ENCODE data around the gene HCK. TPM values are rescaled to one million over a fixed set of nuclear protein-coding genes. Genes with fewer than 3 reads are reported as not detected.
"Not testable (repeated sequence)": the region's sequence is repeated elsewhere in the genome, so short reads cannot be mapped to it uniquely, and the experiment has no call there.

The HCK gene
- total RNA-seq, 1 donor from 2014 or later: 0.23 TPM

- H3K4me3 Mint-ChIP-seq: peak overlapping the region; percentile 74
- intact Hi-C loops (cut with micrococcal nuclease): no loop called here
- H3K9me3 Mint-ChIP-seq: no peaks in the 10 kb centered on the region
- DNase-seq (ENCODE audit: low spot score): peak; percentile 5
- H3K36me3 Mint-ChIP-seq (ENCODE audit: low read depth): peaks cover 2% of the 10 kb centered on the region
- no peak overlapping the region for H3K27ac Mint-ChIP-seq
- H3K27me3 Mint-ChIP-seq (ENCODE audit: insufficient read depth): peaks cover 69% of the 10 kb centered on the region
- H3K4me1 Mint-ChIP-seq (ENCODE audit: low read depth): peaks cover 20% of the 10 kb centered on the region
Observed at GRCh38 chr20:32018269-32019155, 33.5 kb upstream of the HCK start.

GRCh38 chr20:32019156-32019510 lies 32.9 kb upstream of the HCK start:
- H3K36me3 Mint-ChIP-seq (ENCODE audit: low read depth): peaks cover 2% of the 10 kb centered on the region
- peaks cover 20% of the 10 kb centered on the region for H3K4me1 Mint-ChIP-seq (ENCODE audit: low read depth)
- no peak overlapping the region for H3K27ac Mint-ChIP-seq
- no peaks in the 10 kb centered on the region for H3K9me3 Mint-ChIP-seq
- intact Hi-C loops (cut with micrococcal nuclease): no loop called here
- DNase-seq (ENCODE audit: low spot score): no peak
- H3K27me3 Mint-ChIP-seq (ENCODE audit: insufficient read depth): peaks cover 69% of the 10 kb centered on the region
- H3K4me3 Mint-ChIP-seq: peak overlapping the region; percentile 82

DNA sequence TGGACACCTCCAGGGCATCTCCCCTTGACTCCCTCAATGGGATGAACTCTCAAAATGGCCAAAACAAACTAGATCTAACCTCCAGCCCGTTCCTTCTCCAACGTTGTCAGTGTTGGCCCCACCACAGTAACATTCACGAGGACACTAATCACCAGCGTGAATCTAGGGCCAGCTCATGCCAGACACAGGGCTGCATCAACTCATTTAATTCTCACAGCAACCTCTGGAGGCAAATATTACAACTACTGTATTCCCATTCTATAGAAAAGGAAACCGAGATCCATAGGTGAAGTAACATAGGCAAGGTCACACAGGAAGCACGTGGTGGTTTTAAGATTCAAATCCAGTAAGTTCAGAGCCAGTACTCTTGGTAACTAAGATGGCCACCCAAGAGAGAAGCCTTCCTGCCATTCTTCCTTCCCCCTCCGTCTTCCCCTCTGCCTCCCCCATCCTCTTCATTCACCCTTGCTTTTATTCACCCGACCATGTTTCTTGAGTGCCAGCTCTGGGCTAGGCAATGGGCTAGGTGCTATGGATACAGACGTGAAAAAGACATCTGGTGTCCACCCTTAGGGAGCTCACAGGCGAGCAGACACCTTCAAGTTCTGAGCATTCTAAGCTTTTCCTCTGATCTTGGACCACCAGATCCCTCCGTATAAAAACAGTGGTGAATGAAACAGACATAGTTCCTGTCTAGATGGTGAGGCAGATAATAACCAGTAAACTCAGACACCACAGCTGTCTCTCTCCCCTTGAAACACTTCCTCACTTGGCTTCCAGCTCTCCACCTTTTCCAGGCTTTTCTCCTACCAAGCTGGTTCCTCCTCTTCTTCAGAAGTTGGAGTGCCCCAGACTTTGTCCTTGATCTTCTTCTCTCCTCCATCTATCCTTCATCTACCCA lies 32.2 kb upstream of the HCK start:
- intact Hi-C loops (cut with micrococcal nuclease): no loop called here
- Mint-ChIP-seq H3K36me3 (ENCODE audit: low read depth) (peaks cover 2% of the 10 kb centered on the region), H3K4me3 (peak overlapping the region; percentile 82)

GRCh38 chr20:32021091-32021490 lies 31.0 kb upstream of the HCK start:
- H3K27ac Mint-ChIP-seq: peak overlapping the region; percentile 48

More for the DNA sequence above, 32.2 kb upstream of the HCK start:
- DNase-seq (ENCODE audit: low spot score): no peak
- Mint-ChIP-seq H3K9me3 (no peaks in the 10 kb centered on the region), H3K4me1 (ENCODE audit: low read depth) (peaks cover 20% of the 10 kb centered on the region), H3K27me3 (ENCODE audit: insufficient read depth) (peaks cover 67% of the 10 kb centered on the region), H3K27ac (peak overlapping the region; percentile 28)

DNA sequence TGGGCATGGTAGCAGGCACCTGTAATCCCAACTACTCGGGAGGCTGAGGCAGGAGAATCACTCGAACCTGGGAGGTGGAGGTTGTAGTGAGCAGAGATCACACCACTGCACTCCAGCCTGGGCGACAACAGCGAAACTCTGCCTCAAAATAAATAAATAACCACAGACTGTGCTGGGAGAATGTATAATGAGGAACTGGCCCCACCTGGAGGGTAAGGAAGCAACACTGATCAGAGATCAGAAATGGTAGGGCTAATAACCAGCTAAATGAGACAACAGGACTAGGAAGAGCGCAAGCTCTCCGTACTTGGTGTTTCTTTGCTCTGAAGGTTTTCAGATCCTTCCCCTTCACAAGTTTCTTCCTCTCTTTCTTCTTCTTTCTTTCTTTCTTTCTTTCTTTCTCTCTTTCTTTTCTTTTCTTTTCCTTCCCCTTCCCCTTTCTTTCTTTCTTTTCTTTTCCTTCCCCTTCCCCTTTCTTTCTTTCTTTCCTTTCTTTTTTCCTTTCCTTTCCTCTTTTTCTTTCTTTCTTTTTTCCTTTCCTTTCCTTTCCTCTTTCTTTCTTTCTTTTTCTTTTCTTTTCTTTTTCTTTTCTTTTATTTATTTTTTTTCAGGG lies 27.3 kb upstream of the HCK start:
- no peak for DNase-seq (ENCODE audit: low spot score)
- Mint-ChIP-seq H3K36me3 (ENCODE audit: low read depth) (no peaks in the 10 kb centered on the region), H3K27me3 (ENCODE audit: insufficient read depth) (peaks cover 45% of the 10 kb centered on the region), H3K4me1 (ENCODE audit: low read depth) (peaks cover 9% of the 10 kb centered on the region), H3K27ac (no peak overlapping the region), H3K4me3 (no peak overlapping the region), H3K9me3 (no peaks in the 10 kb centered on the region)
- intact Hi-C loops (cut with micrococcal nuclease): no loop called here

More at GRCh38 chr20:32021091-32021490, 31.0 kb upstream of the HCK start:
- DNase-seq (ENCODE audit: low spot score): no peak
- H3K4me3 Mint-ChIP-seq: no peak overlapping the region
- H3K9me3 Mint-ChIP-seq: no peaks in the 10 kb centered on the region
- H3K4me1 Mint-ChIP-seq (ENCODE audit: low read depth): peaks cover 20% of the 10 kb centered on the region
- peaks cover 2% of the 10 kb centered on the region for H3K36me3 Mint-ChIP-seq (ENCODE audit: low read depth)
- H3K27me3 Mint-ChIP-seq (ENCODE audit: insufficient read depth): peaks cover 56% of the 10 kb centered on the region
- intact Hi-C loops (cut with micrococcal nuclease): no loop called here

DNA sequence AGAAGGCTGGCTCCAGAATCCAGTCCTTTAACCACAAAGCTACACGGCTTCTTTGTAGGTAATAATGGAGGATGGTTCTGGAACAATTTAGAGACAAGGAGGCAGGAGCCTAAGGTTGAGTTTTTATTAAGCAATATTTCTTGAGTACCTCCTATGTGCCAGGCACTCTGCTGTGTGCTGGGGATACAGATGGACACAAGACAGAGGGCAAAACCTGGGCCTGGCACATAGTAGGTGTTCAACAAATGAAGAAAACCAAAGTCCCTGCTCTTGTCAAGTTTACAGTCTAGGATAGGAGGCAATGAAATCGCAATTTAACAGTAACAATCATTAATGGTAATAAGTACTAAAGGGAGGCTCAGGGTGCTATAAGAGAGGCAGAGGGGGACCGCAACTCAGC lies 24.4 kb upstream of the HCK start:
- no peak overlapping the region for H3K4me3 Mint-ChIP-seq
- no peaks in the 10 kb centered on the region for H3K9me3 Mint-ChIP-seq
- H3K27me3 Mint-ChIP-seq (ENCODE audit: insufficient read depth): peaks cover 31% of the 10 kb centered on the region
- H3K36me3 Mint-ChIP-seq (ENCODE audit: low read depth): no peaks in the 10 kb centered on the region
- H3K27ac Mint-ChIP-seq: no peak overlapping the region
- intact Hi-C loops (cut with micrococcal nuclease): no loop called here
- DNase-seq (ENCODE audit: low spot score): no peak
- H3K4me1 Mint-ChIP-seq (ENCODE audit: low read depth): no peaks in the 10 kb centered on the region

DNA sequence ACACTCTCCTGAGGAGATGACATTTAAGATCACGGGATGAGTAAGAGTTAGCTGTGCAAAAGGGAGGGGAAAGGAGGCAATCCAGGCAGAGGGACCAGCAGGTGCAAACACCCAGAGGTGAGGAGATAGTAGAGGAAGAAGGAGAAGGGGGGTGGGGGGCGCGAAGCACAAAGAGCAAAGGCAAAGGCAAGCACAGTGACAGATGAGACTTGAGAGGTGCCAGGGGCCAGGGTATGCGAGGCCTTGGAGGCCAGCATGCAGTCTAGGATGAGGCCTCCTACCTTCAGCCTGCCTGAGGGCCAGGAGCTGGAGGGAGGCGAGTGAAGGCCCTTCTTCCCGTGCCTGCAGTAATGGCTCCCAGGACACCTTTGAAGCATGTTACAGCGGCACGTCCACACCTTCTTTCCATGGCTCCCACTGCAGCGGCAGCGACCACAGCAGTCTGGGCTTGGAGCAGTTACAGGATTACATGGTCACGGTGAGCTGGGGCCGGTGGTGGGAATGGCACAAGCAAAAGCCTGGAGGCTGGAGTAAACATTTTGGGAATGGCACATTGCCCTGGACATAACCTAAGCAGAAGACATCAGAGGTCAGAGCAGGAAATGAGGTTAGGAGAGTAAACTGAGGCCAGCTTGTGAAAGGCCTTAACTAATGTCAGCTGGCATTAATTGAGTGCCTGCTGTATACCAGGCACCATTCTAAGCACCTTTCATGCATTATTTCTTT lies 23.2 kb upstream of the HCK start:
- H3K27ac Mint-ChIP-seq: no peak overlapping the region
- no peaks in the 10 kb centered on the region for H3K4me1 Mint-ChIP-seq (ENCODE audit: low read depth)
- intact Hi-C loops (cut with micrococcal nuclease): no loop called here
- H3K36me3 Mint-ChIP-seq (ENCODE audit: low read depth): no peaks in the 10 kb centered on the region
- no peaks in the 10 kb centered on the region for H3K9me3 Mint-ChIP-seq
- DNase-seq (ENCODE audit: low spot score): no peak
- H3K27me3 Mint-ChIP-seq (ENCODE audit: insufficient read depth): peaks cover 41% of the 10 kb centered on the region
- H3K4me3 Mint-ChIP-seq: no peak overlapping the region

DNA sequence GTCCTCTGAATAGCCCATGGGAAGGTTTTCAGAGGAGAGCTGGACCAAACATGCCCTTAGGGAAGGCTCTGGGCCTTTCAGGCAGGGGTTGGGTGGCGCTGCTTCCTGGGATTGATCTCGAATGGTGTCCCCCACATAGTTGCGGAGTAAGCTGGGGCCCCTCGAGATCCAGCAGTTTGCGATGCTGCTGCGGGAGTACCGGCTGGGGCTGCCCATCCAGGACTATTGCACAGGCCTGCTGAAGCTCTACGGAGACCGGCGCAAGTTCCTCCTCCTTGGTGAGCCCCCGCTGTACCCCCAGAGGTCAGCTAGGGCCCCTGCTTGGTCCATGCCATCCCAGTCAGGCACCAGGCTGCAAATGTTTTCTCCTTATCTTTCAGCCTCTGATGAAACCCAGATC lies 22.5 kb upstream of the HCK start:
- H3K27ac Mint-ChIP-seq: no peak overlapping the region
- no peaks in the 10 kb centered on the region for H3K36me3 Mint-ChIP-seq (ENCODE audit: low read depth)
- DNase-seq (ENCODE audit: low spot score): no peak
- H3K27me3 Mint-ChIP-seq (ENCODE audit: insufficient read depth): peaks cover 42% of the 10 kb centered on the region
- intact Hi-C loops (cut with micrococcal nuclease): no loop called here
- H3K4me1 Mint-ChIP-seq (ENCODE audit: low read depth): no peaks in the 10 kb centered on the region
- no peaks in the 10 kb centered on the region for H3K9me3 Mint-ChIP-seq
- no peak overlapping the region for H3K4me3 Mint-ChIP-seq

- H3K27ac Mint-ChIP-seq: no peak overlapping the region
- H3K4me1 Mint-ChIP-seq (ENCODE audit: low read depth): no peaks in the 10 kb centered on the region
- H3K9me3 Mint-ChIP-seq: no peaks in the 10 kb centered on the region
- no peaks in the 10 kb centered on the region for H3K36me3 Mint-ChIP-seq (ENCODE audit: low read depth)
- intact Hi-C loops (cut with micrococcal nuclease): loop anchor here (1.0 kb wide), 3 partner anchors 61 to 209 kb away; no protein-coding TSS in a partner anchor
- peak; percentile 22 for DNase-seq (ENCODE audit: low spot score)
- peaks cover 48% of the 10 kb centered on the region for H3K27me3 Mint-ChIP-seq (ENCODE audit: insufficient read depth)
- H3K4me3 Mint-ChIP-seq: no peak overlapping the region
Observed at GRCh38 chr20:32031007-32031958, 20.8 kb upstream of the HCK start.

- DNase-seq (ENCODE audit: low spot score): no peak
- Mint-ChIP-seq H3K27ac (no peak overlapping the region), H3K36me3 (ENCODE audit: low read depth) (no peaks in the 10 kb centered on the region), H3K27me3 (ENCODE audit: insufficient read depth) (peaks cover 50% of the 10 kb centered on the region), H3K4me3 (no peak overlapping the region), H3K9me3 (no peaks in the 10 kb centered on the region), H3K4me1 (ENCODE audit: low read depth) (no peaks in the 10 kb centered on the region)
- intact Hi-C loops (cut with micrococcal nuclease): no loop called here
Observed at GRCh38 chr20:32033316-32033715, 18.7 kb upstream of the HCK start.

- H3K27ac Mint-ChIP-seq; H3K4me1 Mint-ChIP-seq (ENCODE audit: low read depth); DNase-seq (ENCODE audit: low spot score); H3K4me3 Mint-ChIP-seq; H3K36me3 Mint-ChIP-seq (ENCODE audit: low read depth); intact Hi-C loops (cut with micrococcal nuclease); H3K9me3 Mint-ChIP-seq: not testable (repeated sequence)
- peaks cover 47% of the 10 kb centered on the region for H3K27me3 Mint-ChIP-seq (ENCODE audit: insufficient read depth)
Observed at GRCh38 chr20:32033721-32034120, 18.3 kb upstream of the HCK start.

Measured in activated T-helper 1 cell treated with anti-CD3 and anti-CD28 coated beads, Interleukin-12 subunit alpha, Interleukin-12 subunit beta, Interleukin-2, Interleukin-4 antibody, amounts not matched to agents 30 ng/mL and 10 ng/mL and 1 ng/mL, durations not matched to agents 14 hours and 24 hours and 36 hours (primary cell).